Measurements from ENCODE around the gene WDR90. TPM values are rescaled to one million over a fixed set of nuclear protein-coding genes. Genes with fewer than 3 reads are reported as not detected.
A peak's percentile ranks its signal among the peaks of the same experiment; 100 is the strongest.

Gene WDR90
- total RNA-seq, 4 donors from 2014 or later, result 23.0 to 166 (median 90.2) TPM

- peaks cover 8 to 31% (median 28%) of the 10 kb centered on the region in 4 donors for H3K4me1 ChIP-seq
- in situ Hi-C loops (cut with MboI; ENCODE audit: low pct_ligation_motif_present in 1 of 4, low pct_unique_long_range_greater_than_20kb in 1 of 4, low sequenced_read_pairs in 3 of 4), result no loop called here
- H3K4me3 ChIP-seq, result no peak overlapping the region
- no peak overlapping the region for H3K27ac ChIP-seq
- 95% methylated on average over 59 of the region's 67 CpGs; no CpG with 5 or more reads in 1 of the 2 donors for WGBS, 2 donors (ENCODE audit: low coverage in 1 of 2)
- no peak for DNase-seq
- H3K27me3 ChIP-seq, result no peaks in the 10 kb centered on the region
- intact Hi-C loops (cut with DNase I; ENCODE audit: low total_unique reads), result no loop called here
- H3K36me3 ChIP-seq, result no peaks in the 10 kb centered on the region
- TF ChIP-seq EP300 (IDR thresholded peaks at IDR 0.05; ENCODE audit: low read depth) (no peak), POLR2AphosphoS5 (IDR thresholded peaks at IDR 0.05) (no peak), POLR2A (IDR thresholded peaks at IDR 0.05) (no peak), CTCF (IDR thresholded peaks at IDR 0.05) (no peak)
- H3K9me3 ChIP-seq, result no peaks in the 10 kb centered on the region
Measured at GRCh38 chr16:632486-633335, 16.5 kb upstream of the WDR90 start.

GRCh38 chr16:633336-634050 is 15.7 kb upstream of the WDR90 start:
- no peaks in the 10 kb centered on the region for H3K9me3 ChIP-seq
- no peak overlapping the region for H3K27ac ChIP-seq
- no peaks in the 10 kb centered on the region for H3K36me3 ChIP-seq
- intact Hi-C loops (cut with DNase I; ENCODE audit: low total_unique reads) (no loop called here), in situ Hi-C loops (cut with MboI; ENCODE audit: low pct_ligation_motif_present in 1 of 4, low pct_unique_long_range_greater_than_20kb in 1 of 4, low sequenced_read_pairs in 3 of 4) (no loop called here)
- TF ChIP-seq POLR2AphosphoS5 (IDR thresholded peaks at IDR 0.05) (no peak), POLR2A (IDR thresholded peaks at IDR 0.05) (no peak), EP300 (IDR thresholded peaks at IDR 0.05; ENCODE audit: low read depth) (no peak), CTCF (IDR thresholded peaks at IDR 0.05) (no peak)
- 98 to 100% methylated on average over 2 to 64 of the region's 74 CpGs for WGBS, 2 donors (ENCODE audit: low coverage in 1 of 2)
- no peak for DNase-seq
- H3K4me3 ChIP-seq, result no peak overlapping the region
- no peaks in the 10 kb centered on the region for H3K27me3 ChIP-seq
- H3K4me1 ChIP-seq, result peaks cover 11 to 33% (median 28%) of the 10 kb centered on the region in 4 donors

GRCh38 chr16:634051-634670 is 15.0 kb upstream of the WDR90 start:
- H3K4me1 ChIP-seq, result peaks cover 11 to 33% (median 28%) of the 10 kb centered on the region in 4 donors
- no peak overlapping the region for H3K27ac ChIP-seq
- WGBS, 2 donors (ENCODE audit: low coverage in 1 of 2), result 89% methylated on average over 22 of the region's 22 CpGs; no CpG with 5 or more reads in 1 of the 2 donors
- H3K4me3 ChIP-seq, result no peak overlapping the region
- no peaks in the 10 kb centered on the region for H3K27me3 ChIP-seq
- no peak for DNase-seq
- in situ Hi-C loops (cut with MboI; ENCODE audit: low pct_ligation_motif_present in 1 of 4, low pct_unique_long_range_greater_than_20kb in 1 of 4, low sequenced_read_pairs in 3 of 4) (no loop called here), intact Hi-C loops (cut with DNase I; ENCODE audit: low total_unique reads) (no loop called here)
- no peaks in the 10 kb centered on the region for H3K36me3 ChIP-seq
- TF ChIP-seq POLR2A (IDR thresholded peaks at IDR 0.05) (no peak), CTCF (IDR thresholded peaks at IDR 0.05) (no peak), POLR2AphosphoS5 (IDR thresholded peaks at IDR 0.05) (no peak), EP300 (IDR thresholded peaks at IDR 0.05; ENCODE audit: low read depth) (no peak)
- H3K9me3 ChIP-seq, result no peaks in the 10 kb centered on the region

- TF ChIP-seq POLR2A (IDR thresholded peaks at IDR 0.05) (no peak), EP300 (IDR thresholded peaks at IDR 0.05; ENCODE audit: low read depth) (no peak), CTCF (IDR thresholded peaks at IDR 0.05) (no peak), POLR2AphosphoS5 (IDR thresholded peaks at IDR 0.05) (no peak)
- no peak overlapping the region for H3K27ac ChIP-seq
- H3K36me3 ChIP-seq, result no peaks in the 10 kb centered on the region
- intact Hi-C loops (cut with DNase I; ENCODE audit: low total_unique reads), result no loop called here
- in situ Hi-C loops (cut with MboI; ENCODE audit: low pct_ligation_motif_present in 1 of 4, low pct_unique_long_range_greater_than_20kb in 1 of 4, low sequenced_read_pairs in 3 of 4), result no loop called here
- no peaks in the 10 kb centered on the region for H3K9me3 ChIP-seq
- WGBS, 2 donors (ENCODE audit: low coverage in 1 of 2), result 76% methylated on average over 7 of the region's 7 CpGs; no CpG with 5 or more reads in 1 of the 2 donors
- no peak for DNase-seq
- H3K4me3 ChIP-seq, result peak overlapping the region in 1 of 4 donors; percentile 77
- H3K4me1 ChIP-seq, result peaks cover 11 to 29% (median 28%) of the 10 kb centered on the region in 4 donors
- no peaks in the 10 kb centered on the region for H3K27me3 ChIP-seq
Measured at GRCh38 chr16:634996-635395, 14.2 kb upstream of the WDR90 start.

Data from transverse colon (tissue), 4 donors.